ENCODE results near the gene LRRC8B.

The LRRC8B gene

GRCh38 chr1:89527750-89528381 lies 3.2 kb downstream of the LRRC8B start:
- TF ChIP-seq CSRNP3 (CRISPR knock-in tag; IDR thresholded peaks at IDR 0.05) (no peak), ZNF8 (CRISPR knock-in tag; IDR thresholded peaks at IDR 0.05) (no peak)
- ATAC-seq, result no peak

GRCh38 chr1:89528382-89528780 lies 3.8 kb downstream of the LRRC8B start:
- no peak for ATAC-seq
- TF ChIP-seq ZFP30 (CRISPR knock-in tag; IDR thresholded peaks at IDR 0.05), result no peak
- no peak for TF ChIP-seq CSDC2 (CRISPR knock-in tag; IDR thresholded peaks at IDR 0.05)
- TF ChIP-seq PATZ1 (CRISPR knock-in tag; IDR thresholded peaks at IDR 0.05; ENCODE audit: borderline replicate concordance), result no peak
- TF ChIP-seq CSRNP3 (CRISPR knock-in tag; IDR thresholded peaks at IDR 0.05), result no peak
- TF ChIP-seq GLIS3 (CRISPR knock-in tag; IDR thresholded peaks at IDR 0.05), result no peak
- TF ChIP-seq TOX (CRISPR knock-in tag; IDR thresholded peaks at IDR 0.05; ENCODE audit: borderline replicate concordance), result no peak
- no peak for TF ChIP-seq ISL1 (CRISPR knock-in tag; IDR thresholded peaks at IDR 0.05)
- TF ChIP-seq ESRRG (CRISPR knock-in tag; IDR thresholded peaks at IDR 0.05), result no peak
- no peak for TF ChIP-seq ZC3H10 (CRISPR knock-in tag; IDR thresholded peaks at IDR 0.05)
- TF ChIP-seq ARNTL (CRISPR knock-in tag; IDR thresholded peaks at IDR 0.05; ENCODE audit: borderline replicate concordance, low read depth), result no peak
- TF ChIP-seq TCF4 (CRISPR knock-in tag; IDR thresholded peaks at IDR 0.05; ENCODE audit: borderline replicate concordance), result no peak
- no peak for TF ChIP-seq ZNF8 (CRISPR knock-in tag; IDR thresholded peaks at IDR 0.05)
- TF ChIP-seq BACH2 (CRISPR knock-in tag; IDR thresholded peaks at IDR 0.05; ENCODE audit: borderline replicate concordance), result no peak
- no peak for TF ChIP-seq OSR1 (CRISPR knock-in tag; IDR thresholded peaks at IDR 0.05)
- TF ChIP-seq ZFP3 (CRISPR knock-in tag; IDR thresholded peaks at IDR 0.05), result no peak
- no peak for TF ChIP-seq RARB (CRISPR knock-in tag; IDR thresholded peaks at IDR 0.05)

- TF ChIP-seq GLIS3 (CRISPR knock-in tag; IDR thresholded peaks at IDR 0.05) (no peak), ARNTL (CRISPR knock-in tag; IDR thresholded peaks at IDR 0.05; ENCODE audit: borderline replicate concordance, low read depth) (no peak), ZFP3 (CRISPR knock-in tag; IDR thresholded peaks at IDR 0.05) (no peak), ZFP30 (CRISPR knock-in tag; IDR thresholded peaks at IDR 0.05) (no peak), TCF4 (CRISPR knock-in tag; IDR thresholded peaks at IDR 0.05; ENCODE audit: borderline replicate concordance) (no peak), ZC3H10 (CRISPR knock-in tag; IDR thresholded peaks at IDR 0.05) (no peak), CSRNP3 (CRISPR knock-in tag; IDR thresholded peaks at IDR 0.05) (no peak), PATZ1 (CRISPR knock-in tag; IDR thresholded peaks at IDR 0.05; ENCODE audit: borderline replicate concordance) (no peak), PPARA (CRISPR knock-in tag; IDR thresholded peaks at IDR 0.05; ENCODE audit: borderline replicate concordance) (no peak)
- ATAC-seq, result no peak
Measured at GRCh38 chr1:89529196-89529595, 4.6 kb downstream of the LRRC8B start.

- no peak for TF ChIP-seq PATZ1 (CRISPR knock-in tag; IDR thresholded peaks at IDR 0.05; ENCODE audit: borderline replicate concordance)
- no peak for TF ChIP-seq PPARA (CRISPR knock-in tag; IDR thresholded peaks at IDR 0.05; ENCODE audit: borderline replicate concordance)
- no peak for TF ChIP-seq TOX (CRISPR knock-in tag; IDR thresholded peaks at IDR 0.05; ENCODE audit: borderline replicate concordance)
- no peak for TF ChIP-seq ZNF70 (CRISPR knock-in tag; IDR thresholded peaks at IDR 0.05)
- no peak for TF ChIP-seq POU6F1 (CRISPR knock-in tag; IDR thresholded peaks at IDR 0.05; ENCODE audit: borderline replicate concordance, low read depth)
- no peak for ATAC-seq
Measured at GRCh38 chr1:89530444-89531089, 5.9 kb downstream of the LRRC8B start.

Measured in SK-N-SH treated with all-trans-retinoic acid at 6 μM for 48 hours (cell line).